DMS79 treated with DMSO at 0.1 percent for 48 hours (cell line): ENCODE measurements around the gene ARHGEF4.
A peak's percentile ranks its signal among the peaks of the same experiment; 100 is the strongest.
"Not testable (repeated sequence)": the region's sequence is repeated elsewhere in the genome, so short reads cannot be mapped to it uniquely, and the experiment has no call there.

Experiments used
- DNase-seq: peaks from one replicate; lab custom pipeline; 2025; lab: John Stamatoyannopoulos, UW

The ARHGEF4 gene

GRCh38 chr2:130976591-130977237, 140.0 kb downstream of the ARHGEF4 start:
- DNase-seq: no peak

- DNase-seq: no peak
Measured at GRCh38 chr2:130977461-130978050, 140.8 kb downstream of the ARHGEF4 start.

DNA sequence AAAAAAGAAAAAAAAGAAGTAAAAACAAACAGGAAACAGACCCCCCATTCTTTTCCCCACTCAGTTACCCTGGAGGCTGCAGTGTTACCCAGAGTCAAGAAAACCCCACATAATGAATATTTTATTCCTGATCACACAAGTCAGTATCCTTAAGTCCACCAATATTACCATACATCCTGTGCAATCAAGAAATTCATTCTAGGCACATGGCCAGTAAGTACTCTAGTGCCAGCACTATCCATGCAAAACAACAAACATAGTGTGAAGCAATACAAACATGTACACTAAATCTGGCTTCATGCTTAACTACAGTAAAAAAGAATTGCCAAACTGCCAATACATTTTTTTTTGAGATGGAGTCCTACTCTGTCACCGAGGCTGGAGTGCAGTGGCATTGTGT, 145.0 kb downstream of the ARHGEF4 start:
- DNase-seq: peak; percentile 8

GRCh38 chr2:130985206-130985780, 148.6 kb downstream of the ARHGEF4 start:
- no peak for DNase-seq

DNA sequence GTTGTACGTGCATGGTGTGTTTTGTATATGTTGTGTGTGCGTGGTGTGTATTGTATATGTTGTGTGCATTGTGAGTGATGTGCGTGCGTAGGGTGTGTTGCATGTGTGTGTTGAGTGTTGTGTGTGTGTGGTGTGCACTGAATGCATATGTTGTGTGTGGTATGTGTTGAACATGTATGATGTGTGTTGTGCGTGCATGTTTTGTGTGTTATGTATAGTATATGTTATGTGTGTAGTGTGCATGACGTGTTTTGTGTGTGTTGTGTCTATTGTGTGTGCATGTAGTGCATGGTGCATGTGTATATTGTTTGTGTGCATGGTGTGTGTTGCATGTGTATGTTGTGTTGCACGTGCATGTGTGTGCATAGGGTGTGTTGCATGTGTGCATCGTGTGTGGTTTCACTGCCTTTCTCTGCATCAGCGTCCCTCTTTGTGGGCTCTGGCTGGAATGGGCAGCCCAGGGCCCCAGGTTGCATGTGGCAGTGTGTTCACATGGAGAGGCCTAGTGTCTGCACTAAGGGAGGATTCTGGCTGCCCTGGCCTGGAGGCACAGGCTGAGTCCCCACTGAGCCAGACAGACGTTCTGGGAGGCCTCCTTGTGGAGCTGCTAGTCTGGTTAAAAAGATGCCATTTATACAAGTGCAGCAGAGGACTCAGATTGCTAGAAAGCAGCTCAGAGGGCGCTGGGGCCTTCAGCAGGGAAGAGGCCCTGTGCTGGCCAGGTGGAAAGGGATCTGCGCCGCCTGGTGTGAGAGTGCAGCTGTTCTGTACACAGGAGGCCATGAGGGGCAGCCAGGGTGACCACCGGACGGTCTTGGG, 149.3 kb downstream of the ARHGEF4 start:
- no peak for DNase-seq

DNA sequence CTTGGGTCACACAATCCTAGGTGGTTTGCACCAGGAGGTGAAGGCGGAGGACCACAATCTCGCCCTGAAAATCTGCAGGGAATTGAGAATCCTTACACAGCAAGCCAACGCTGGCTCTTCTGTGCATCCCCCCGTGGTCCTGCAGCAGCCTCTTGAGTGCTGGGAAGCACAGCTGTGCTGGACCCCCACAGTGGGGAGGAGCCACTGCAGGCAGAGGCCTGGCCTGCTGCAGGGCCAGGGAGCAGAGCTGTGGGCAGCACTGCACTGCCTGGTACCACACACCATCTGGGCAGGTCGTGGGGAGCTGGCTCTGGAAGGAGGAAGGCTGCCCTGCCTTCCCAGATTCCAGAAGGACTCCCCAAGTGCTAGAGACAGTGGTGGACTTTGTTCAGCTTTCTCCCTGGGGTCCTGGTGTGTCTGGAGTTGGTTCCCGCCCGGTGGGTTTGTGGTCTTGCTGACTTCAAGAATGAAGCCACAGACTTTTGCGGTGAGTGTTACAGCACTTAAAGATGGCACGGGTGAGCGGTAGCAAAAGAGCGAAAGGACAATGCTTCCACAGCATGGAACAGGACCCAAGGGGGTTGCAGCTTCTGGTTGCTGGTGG, 150.3 kb downstream of the ARHGEF4 start:
- DNase-seq: peak; percentile 58

- DNase-seq: peak; percentile 47
Measured at GRCh38 chr2:130987519-130988425, 151.1 kb downstream of the ARHGEF4 start.

- not testable (repeated sequence) for DNase-seq
Measured at GRCh38 chr2:130991446-130991845, 154.7 kb downstream of the ARHGEF4 start.

DNA sequence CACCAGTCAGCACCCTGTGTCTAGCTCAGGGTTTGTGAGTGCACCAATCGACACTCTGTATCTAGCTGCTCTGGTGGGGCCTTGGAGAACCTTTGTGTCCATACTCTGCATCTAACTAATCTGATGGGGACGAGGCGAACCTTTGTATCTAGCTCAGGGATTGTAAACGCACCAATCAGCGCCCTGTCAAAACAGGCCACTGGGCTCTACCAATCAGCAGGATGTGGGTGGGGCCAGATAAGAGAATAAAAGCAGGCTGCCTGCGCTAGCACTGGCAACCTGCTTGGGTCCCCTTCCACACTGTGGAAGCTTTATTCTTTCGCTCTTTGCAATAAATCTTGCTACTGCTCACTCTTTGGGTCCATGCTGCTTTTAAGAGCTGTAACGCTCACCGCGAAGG, 155.3 kb downstream of the ARHGEF4 start:
- not testable (repeated sequence) for DNase-seq

GRCh38 chr2:130996691-130997090, 160.0 kb downstream of the ARHGEF4 start:
- no peak for DNase-seq

DNA sequence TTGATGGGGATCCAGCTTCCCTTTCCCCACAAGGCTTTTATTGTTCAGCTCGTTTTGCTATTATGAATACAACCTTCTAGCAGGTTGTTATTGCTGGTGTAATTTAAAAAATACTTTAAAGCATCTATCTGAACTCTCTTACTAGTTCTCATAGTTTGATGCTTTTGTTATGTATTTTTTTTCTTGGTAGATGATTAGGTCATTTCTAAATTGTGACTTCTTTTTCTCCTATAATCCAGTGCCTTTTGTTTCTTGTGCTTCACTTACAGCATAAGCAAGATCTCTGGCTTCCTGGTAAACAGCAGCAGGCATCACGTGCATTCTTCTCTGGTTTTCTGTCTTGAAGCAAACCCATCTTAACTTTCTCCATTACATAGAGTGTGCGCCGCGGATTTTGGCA, 160.5 kb downstream of the ARHGEF4 start:
- DNase-seq: no peak

- DNase-seq: no peak
Measured at GRCh38 chr2:130998561-130998960, 161.8 kb downstream of the ARHGEF4 start.

DNA sequence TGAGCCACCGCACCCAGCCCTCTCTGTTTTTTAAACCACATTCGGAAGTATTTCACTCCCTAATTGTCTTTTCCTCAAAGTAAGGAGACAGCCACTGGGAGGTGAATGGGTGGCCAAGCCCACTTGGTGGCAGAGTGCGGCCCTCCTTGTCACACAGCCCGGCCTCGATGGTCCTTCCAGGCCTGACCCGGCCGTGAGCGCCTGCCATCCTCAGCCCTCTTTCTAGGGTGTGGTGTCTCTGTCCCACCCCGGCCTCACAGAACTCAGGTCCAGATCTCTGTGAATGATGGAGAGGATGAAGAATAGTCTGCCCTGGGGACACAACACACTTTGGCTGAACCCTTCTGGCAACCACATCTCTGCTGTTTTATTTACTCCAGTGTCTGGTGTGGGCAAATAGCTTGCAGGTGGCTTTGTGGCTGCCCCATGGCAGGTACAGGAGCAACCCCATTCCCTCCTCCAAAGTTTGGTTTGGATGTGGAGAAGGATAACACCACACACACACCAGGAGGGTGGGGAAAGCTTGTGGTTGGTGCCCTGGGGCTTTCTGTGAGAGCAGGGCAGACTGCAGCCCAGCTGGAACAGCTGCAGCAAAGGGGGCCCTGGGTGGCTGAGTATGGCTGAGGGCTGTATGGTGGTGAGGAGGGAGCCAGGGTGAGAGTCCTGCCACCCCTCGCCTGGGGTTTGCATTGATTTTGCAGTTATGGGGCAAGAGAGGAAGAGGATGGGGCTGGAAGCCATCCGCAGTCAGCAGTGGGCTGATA, 167.9 kb downstream of the ARHGEF4 start:
- DNase-seq: no peak

DNA sequence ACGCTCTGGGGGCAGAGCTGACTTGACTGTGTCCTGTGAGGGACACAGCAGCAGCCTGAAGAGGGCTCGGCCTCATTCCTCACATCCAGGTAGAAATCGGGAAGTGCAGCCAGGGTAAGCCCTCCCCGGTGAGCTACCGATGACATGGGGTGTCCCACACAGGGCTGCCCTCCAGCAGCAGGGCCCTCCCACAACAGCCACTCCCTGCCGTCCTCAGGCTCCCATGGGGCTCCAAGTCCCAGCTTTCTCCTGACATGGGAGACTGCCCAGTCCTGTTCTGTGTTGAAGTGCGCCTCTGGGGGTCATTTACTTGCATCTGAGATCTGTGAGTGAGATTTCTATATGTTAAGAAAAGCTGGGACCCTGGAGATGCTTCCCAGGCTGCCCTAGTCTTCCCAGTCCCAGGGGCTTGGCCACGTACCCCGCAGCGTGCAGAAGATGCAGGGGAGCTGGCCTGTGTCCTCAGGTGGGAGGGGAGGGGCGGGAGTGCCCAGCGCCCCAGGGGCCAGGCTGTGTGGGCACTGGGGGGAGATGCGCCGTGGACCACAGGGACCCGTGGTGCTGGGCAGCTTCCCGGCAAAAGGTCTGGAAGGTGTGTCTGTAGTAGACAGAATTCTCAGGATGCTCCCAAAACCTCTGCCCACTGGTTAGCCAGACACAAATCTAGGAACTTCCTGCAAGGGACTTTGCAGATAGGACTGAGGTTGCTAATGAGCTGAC, 168.7 kb downstream of the ARHGEF4 start:
- DNase-seq: no peak

- DNase-seq: no peak
Measured at GRCh38 chr2:131006561-131006960, 169.8 kb downstream of the ARHGEF4 start.

- no peak for DNase-seq
Measured at GRCh38 chr2:131008967-131009366, 172.3 kb downstream of the ARHGEF4 start.

DNA sequence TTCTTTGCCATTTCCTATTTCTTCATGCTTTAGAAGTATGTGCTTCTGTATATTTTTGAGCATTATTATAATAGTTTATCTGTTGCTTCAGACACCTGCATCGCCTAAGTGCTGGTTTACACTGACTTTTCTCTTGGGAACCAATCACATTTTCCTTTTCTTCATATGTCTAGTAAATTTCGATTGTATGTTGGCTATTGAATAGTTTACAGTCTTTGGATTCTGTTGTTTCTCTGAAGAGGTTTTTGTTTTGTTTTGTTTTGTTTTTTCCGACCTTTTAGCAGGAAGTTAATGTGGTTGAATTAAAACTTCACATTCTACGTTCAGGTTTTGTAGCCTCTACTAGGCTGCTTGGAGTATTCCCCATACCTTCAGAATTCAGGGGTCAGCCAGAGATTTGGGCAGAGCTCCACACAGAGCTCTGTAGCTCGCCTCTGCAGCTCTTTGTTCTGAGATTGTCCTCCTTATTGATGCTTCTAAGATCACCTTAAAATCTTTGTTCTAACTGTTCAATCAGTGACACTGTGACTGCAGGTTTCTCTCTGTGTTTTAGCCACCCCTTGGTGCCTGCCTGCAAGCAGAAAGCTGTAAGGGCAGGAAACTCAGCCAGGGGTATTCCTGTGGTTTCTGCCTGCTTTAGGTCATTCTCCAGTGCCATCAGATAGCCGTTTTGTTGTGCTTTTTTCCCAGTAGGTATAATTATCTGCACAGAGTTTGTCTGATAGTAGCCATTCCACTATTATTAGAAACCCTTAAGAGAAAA, 173.2 kb downstream of the ARHGEF4 start:
- DNase-seq: no peak

DNA sequence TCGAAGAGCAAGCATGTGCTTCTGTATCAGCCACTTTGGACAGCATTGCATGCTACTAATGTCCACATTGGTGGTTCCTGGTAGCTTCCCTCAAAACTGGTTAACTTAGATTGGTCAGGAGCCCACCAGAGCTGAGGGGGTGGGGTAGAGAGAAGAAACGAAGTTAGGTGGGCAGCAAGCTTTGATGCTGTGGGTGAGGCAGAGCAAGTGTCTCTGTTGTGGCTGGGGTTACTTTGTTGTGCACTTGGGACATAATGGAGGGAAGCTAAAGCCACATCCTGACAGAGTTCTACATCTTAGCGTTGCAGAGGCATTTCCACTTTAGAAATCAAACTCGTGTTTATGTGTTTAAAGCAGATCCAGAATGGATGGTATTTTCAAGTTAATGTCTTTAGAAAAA, 173.9 kb downstream of the ARHGEF4 start:
- DNase-seq: no peak

DNA sequence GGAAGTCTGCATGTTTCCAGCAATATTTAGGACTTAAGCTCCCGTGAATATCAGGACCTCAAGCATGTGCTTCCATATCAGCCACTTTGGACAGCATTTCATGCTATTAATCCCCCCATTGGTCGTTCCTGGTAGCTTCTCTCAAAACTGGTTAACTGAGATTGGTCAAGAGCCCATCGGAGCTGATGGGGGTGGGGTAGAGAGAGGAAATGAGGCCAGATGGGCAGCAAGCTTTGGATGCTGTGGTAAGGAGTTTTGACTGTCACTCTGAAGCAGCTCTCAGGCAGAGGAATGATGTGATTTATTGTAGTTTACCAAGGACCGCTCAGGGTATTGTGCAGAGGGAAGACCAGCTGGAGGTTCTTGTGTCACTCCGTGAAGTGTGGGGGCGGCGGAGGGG, 174.8 kb downstream of the ARHGEF4 start:
- no peak for DNase-seq
